HL-60/S4 (cell line): ENCODE measurements around the gene ZFYVE21.
"Not testable (repeated sequence)": the region's sequence is repeated elsewhere in the genome, so short reads cannot be mapped to it uniquely, and the experiment has no call there.

ENCODE experiments used
- in situ Hi-C: fragments of 300-500 bp; cut with MboI; formaldehyde crosslinking; loops from 2 replicates; pipeline ENCODE4 v1.14.3; 2022; ENCODE audit warnings: low sequenced_read_pairs

The ZFYVE21 gene

DNA sequence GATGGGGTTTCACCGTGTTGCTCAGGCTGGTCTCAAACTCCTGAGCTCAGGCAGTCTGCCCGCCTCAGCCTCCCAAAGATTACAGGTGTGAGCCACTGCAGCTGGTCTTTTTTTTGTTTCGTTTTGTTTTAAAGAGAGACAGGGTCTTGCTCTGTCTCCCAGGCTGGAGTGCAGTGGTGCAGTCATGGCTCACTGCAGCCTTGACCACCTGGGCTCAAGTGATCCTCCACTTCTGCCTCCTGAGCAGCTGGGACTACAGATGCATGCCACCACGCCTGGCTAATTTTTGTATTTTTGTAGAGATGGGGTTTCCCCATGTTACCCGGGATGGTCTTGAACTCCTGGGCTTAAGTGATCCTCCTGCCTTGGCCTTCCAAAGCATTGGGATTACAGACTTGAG is 24.0 kb upstream of the ZFYVE21 start:
- in situ Hi-C loops: not testable (repeated sequence)

DNA sequence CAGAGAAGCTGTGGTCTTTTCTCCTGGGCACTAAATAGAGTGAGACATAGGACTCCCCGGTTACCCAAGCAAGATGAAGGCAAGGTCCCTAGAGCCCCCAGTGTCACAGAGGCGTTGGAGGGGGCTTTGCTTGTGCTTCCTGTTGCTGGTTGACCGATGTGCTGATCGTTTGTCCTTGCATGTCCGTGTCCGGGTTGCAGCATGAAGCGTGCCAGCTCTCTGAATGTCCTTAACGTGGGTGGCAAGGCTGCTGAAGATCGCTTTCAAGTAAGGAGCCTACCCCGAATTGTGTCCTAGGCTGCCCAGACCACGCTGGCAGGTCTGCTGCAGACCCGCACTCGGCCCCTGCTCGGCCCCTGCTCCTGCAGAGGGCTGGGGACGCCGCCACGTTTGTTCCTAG is 23.5 kb upstream of the ZFYVE21 start:
- in situ Hi-C loops: no loop called here

- in situ Hi-C loops: no loop called here
These were observed 22.7 kb upstream of the ZFYVE21 start for GRCh38 chr14:103692871-103693270.

- in situ Hi-C loops: no loop called here
These were observed 22.1 kb upstream of the ZFYVE21 start for GRCh38 chr14:103693515-103693914.

DNA sequence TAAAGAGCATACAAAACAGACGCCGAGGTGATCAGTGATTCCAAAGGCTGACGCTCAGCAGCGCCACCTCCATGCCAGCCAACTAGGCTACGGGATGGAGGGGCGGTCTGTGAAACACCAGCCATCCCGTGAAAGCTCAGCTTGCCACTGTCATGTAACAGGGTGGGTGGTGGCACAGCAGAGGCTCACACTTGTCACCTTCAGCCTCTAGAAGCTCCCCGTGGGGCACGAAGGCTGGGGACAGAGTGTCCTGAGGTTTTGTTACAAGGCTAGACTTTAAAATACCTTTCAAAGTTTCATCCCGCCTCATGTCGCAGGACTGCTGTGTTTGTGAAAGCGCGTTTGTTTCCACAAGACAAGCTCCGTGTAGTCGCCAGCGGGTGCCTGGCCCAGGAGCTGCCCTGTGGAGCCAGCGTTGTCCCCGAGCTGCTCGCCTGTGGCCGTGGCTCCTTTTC is 21.0 kb upstream of the ZFYVE21 start:
- in situ Hi-C loops: no loop called here

- in situ Hi-C loops: no loop called here
These were observed 20.1 kb upstream of the ZFYVE21 start for GRCh38 chr14:103695296-103696069.

- in situ Hi-C loops: no loop called here
These were observed 19.6 kb upstream of the ZFYVE21 start for GRCh38 chr14:103696070-103696402.

DNA sequence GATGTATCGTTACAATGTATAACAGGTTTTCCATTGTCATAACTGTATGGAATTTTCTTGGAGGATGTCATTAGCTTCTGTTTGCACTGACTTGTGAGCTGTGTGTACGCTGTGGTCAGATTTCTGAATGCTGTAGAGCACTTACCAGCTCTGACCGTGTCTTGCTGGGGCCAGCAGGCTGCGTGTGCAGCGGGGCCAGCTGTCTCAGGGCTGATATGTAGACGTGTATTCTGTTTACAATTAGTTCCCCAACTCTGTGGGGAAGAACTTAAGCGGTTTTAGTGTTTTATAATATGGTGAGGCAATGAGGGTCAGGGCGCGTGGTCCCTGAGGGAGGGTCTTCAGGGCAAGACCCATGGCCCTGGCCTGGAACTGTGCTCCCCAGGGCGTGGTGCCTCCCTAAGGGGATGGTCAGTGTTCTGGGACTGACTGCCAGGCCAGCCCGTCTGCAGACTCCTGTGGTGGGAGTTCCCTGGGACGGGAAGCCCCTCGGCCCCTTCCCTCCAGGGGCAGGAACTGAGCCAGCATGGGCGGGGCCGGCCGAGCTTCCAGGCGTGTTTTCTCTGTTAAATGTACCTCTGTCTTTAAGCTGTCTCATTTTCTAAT is 19.0 kb upstream of the ZFYVE21 start:
- in situ Hi-C loops: no loop called here

DNA sequence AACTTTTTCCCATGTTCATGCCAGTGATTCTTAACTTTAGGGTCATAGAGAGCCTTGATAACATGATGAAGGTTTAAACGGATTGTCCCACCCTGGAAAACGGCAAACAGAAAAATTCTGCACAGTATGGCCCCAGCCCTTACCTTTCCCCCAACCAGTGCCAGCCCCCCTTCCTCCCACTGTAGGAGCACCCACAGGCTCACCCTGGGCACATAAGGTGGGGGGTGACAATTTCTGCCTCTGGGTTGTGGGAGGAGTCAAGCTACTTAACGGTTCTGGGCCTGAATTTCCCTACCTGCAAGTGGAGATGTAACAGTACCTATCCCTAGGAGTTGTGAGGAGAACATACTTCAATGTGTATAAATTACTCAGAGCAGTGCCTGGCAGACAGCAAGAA is 18.4 kb upstream of the ZFYVE21 start:
- in situ Hi-C loops: no loop called here

- in situ Hi-C loops: no loop called here
These were observed 17.8 kb upstream of the ZFYVE21 start for GRCh38 chr14:103697603-103698379.

GRCh38 chr14:103698380-103699260 is 17.0 kb upstream of the ZFYVE21 start:
- in situ Hi-C loops: no loop called here

GRCh38 chr14:103699261-103699661 is 16.3 kb upstream of the ZFYVE21 start:
- in situ Hi-C loops: no loop called here

DNA sequence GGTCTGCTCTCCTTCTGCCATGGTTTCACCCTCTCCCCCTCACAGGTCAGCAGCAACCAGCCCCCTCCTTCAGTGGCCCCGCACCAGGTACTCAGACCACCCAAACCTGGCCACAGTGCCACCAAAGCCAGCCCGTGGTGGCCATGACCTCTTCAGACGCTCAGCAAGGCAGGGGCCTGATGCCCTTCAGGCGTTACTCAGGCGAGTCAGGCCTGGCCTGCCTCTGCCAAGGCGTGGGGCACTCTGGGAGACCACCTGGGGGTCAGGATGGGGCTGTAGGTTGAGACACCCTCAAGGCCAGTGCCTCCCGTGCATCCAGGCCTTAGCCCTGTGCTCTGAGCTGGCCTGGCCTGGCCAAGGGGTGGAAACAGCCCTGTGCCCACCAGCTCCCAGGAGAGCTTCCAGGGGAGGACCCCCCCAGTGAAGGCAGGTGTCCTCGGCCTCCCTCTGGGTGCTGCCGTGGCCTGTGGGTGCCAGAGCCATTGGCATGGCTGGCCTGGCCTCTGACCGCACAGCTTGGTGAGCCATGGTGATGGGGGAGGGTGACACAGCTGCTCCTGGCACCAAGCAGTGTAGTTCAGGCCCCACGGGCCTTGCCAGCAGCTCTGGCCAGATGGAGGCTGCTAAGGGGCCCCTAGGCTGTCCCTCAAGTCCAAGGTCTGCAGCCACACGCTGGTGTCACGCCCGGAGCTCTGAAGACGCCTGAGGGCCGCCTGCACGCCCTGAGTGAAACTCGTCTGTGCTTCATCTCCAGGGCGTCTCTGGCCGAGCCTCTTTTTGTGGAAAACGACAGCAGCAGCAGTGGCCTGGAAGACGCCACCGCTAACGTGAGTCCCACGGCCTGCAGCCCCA is 15.5 kb upstream of the ZFYVE21 start:
- in situ Hi-C loops: no loop called here

DNA sequence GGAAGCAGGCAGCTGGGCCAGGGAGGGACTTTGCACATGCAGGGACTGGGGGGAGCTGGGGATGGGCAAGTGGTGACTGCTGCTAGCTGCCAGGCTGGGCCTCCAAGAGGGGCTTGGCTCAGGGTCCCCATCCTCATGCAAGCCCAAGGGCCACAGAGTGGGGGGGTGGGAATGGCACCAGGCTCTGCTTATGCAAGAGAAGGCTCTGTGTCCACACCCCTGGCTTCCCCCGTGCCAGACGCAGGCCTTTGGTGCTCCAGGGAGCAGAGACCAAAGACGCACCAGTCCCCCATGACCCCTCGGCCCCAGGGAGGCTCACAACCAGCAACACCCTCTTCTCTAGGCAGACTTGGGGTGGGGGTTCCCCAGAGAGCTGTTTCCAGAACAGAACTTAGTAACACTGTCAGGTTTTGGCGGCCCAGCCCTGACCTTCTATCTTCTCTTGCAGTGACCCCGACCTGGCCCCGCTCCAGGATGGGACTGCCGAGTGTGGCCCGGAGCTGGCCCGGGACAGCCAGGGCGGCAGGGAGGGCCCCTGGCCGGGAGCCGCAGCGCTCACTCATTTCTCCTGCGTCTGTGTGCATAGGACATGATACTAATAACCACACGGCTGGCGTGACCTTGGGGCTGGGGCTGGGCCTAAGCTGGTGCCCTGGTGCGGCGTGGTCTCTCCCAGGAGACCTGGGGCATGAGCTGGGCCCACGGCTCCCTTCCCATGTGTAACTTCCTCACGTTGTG is 14.7 kb upstream of the ZFYVE21 start:
- in situ Hi-C loops: no loop called here

DNA sequence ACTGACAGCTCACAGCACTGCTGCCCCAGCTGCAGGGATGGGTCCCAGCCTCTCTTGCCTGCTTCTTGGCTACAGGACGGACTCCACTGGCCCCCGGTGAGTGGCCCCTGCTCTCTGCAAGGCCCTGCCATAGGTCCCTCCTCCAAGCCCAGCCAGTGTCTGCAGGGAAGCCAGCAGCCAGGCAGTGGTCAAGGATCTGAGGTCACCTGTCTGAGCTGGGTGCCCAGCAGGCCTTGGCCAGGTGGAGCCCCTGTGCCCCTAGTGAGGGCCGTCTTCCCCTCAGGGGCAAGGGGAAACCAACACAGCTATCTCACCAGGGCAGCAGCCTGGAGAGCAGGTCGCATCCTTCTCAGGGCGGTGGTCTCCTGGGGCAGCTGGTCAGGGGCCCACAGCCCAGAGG is 13.5 kb upstream of the ZFYVE21 start:
- in situ Hi-C loops: no loop called here

DNA sequence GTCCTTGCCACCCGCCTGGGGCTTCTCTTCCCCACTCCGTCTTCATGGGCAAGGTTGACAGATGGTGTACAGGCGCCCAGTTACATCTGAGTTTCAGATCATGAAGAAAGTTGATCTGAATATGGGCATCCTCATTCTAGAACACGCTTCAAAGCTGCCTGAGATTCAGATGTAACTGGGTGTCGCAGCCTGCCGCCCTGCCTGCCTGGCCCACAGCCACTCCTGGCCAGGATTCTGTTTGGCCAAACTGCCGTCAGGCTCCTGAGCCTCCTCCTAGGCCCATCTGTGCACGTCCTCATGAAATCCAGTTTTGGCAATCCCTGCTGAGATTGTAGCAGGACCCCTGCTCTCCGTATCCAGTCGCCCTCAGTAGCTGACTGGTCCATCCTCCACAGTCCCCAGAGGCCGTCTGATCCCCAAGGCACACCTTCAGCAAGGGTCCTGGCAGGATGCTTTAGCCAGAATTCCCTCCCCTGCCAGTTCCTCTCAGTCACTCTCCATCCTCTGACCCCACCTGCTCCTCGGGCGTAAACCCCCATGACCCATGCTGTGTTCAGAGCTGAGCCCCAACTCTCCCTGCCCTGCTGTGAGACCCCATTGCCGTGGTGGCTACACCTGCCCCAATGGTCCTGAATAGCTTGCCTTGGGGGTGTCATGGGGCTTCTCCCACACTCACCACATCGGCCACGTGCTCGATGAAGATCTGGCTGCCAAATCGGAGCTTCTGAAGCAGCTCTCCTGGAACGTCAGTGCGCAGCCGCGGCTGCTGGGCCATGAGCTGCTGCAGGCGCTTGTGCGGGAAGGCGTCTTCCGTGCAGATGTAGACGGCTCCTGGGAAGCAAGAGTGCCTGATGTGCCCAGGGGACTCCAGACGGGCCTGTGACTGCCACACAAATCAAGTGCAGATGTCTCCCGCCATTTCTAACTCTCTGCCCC is 12.8 kb upstream of the ZFYVE21 start:
- in situ Hi-C loops: no loop called here

GRCh38 chr14:103703433-103704385 is 11.9 kb upstream of the ZFYVE21 start:
- in situ Hi-C loops: no loop called here
